Activated CD4-positive, alpha-beta T cell treated with anti-CD3 and anti-CD28 coated beads, Interleukin-2, amount 10 ng/mL, durations not matched to agents 7 days and 5 days (primary cell): ENCODE measurements around the gene HDHD3. TPM values are rescaled to one million over a fixed set of nuclear protein-coding genes. Genes with fewer than 3 reads are reported as not detected.
A peak's percentile ranks its signal among the peaks of the same experiment; 100 is the strongest.

ENCODE experiments used
- CTCF ChIA-PET: fragments of 350-600 bp; sonication (Branson Sonifier 250); formaldehyde crosslinking; loops from one replicate; lab custom pipeline; 2021; ENCODE audit warnings: antibody characterized with exemption; lab: Charles Lee
- POLR2A ChIA-PET: fragments of 350-600 bp; sonication (Branson Sonifier 250); formaldehyde crosslinking; loops from one replicate; lab custom pipeline; 2021; ENCODE audit warnings: antibody characterized with exemption; lab: Charles Lee
- DNase-seq: peaks from one replicate; pipeline ENCODE4 v3.0.0-alpha.2; 2020
- H3K27ac Mint-ChIP-seq: one replicate; pipeline ENCODE4 v1.8.0; 2021; ENCODE audit warnings: mild to moderate bottlenecking, moderate library complexity, mixed read lengths
- H3K27me3 Mint-ChIP-seq: one replicate; pipeline ENCODE4 v1.8.0; 2021; ENCODE audit warnings: mixed read lengths
- H3K36me3 Mint-ChIP-seq: one replicate; pipeline ENCODE4 v1.8.0; 2021; ENCODE audit warnings: low read depth, mixed read lengths
- H3K4me1 Mint-ChIP-seq: one replicate; pipeline ENCODE4 v1.8.0; 2021; ENCODE audit warnings: mixed read lengths
- H3K4me3 Mint-ChIP-seq: one replicate; pipeline ENCODE4 v1.8.0; 2021; ENCODE audit warnings: mild to moderate bottlenecking, moderate library complexity, mixed read lengths
- H3K9me3 Mint-ChIP-seq: one replicate; pipeline ENCODE4 v1.8.0; 2021; ENCODE audit warnings: mixed read lengths
- total RNA-seq, 2 experiments: library from RNA; stranded (reverse); gene quantifications; one replicate each; pipeline ENCODE4 v1.2.3, GENCODE V29; 2021

The HDHD3 gene
- total RNA-seq, 2 experiments from 2014 or later, result 16.2 to 20.2 TPM

GRCh38 chr9:113401027-113401792 lies 24.4 kb upstream of the HDHD3 start, which contains the start of gene ALAD:
Gene ALAD (minus strand): TSS chr9:113401284. CDS start chr9:113393559, 7,725 bp downstream.
- Mint-ChIP-seq H3K9me3 (no peaks in the 10 kb centered on the region), H3K4me1 (peaks cover 26% of the 10 kb centered on the region), H3K4me3 (peak within 1 kb of the TSS; percentile 89), H3K27ac (peak within 1 kb of the TSS; percentile 93), H3K36me3 (no peaks in the 10 kb centered on the region), H3K27me3 (no peaks in the 10 kb centered on the region)
- ChIA-PET POLR2A (interaction anchor here (1.2 kb wide), 1 partner anchor 9 kb away, joined by 3 read pairs; the partner anchor contains the start of genes C9orf43 and POLE3), CTCF (interaction anchor here (0.7 to 2.8 kb wide), 30 partner anchors 9 to 257 kb away, joined by 3 to 25 read pairs (median 4); partner anchors contain the start of genes BSPRY, C9orf43, CDC26 and HDHD3)
- DNase-seq, result peak; percentile 99

- no peak for DNase-seq
- peak overlapping the region; percentile 46 for H3K27ac Mint-ChIP-seq
- peaks cover 28% of the 10 kb centered on the region for H3K4me1 Mint-ChIP-seq
- CTCF ChIA-PET, result interaction anchor here (0.6 to 2.8 kb wide), 6 partner anchors 10 to 238 kb away, joined by 3 to 14 read pairs (median 4); partner anchors contain the start of genes C9orf43 and POLE3
- H3K9me3 Mint-ChIP-seq, result no peaks in the 10 kb centered on the region
- H3K36me3 Mint-ChIP-seq, result no peaks in the 10 kb centered on the region
- H3K4me3 Mint-ChIP-seq, result peak overlapping the region; percentile 89
- POLR2A ChIA-PET, result interaction anchor here (0.6 kb wide), 1 partner anchor 12 kb away, joined by 3 read pairs; no protein-coding TSS in a partner anchor
- no peaks in the 10 kb centered on the region for H3K27me3 Mint-ChIP-seq
Measured at GRCh38 chr9:113399646-113400200, 22.9 kb upstream of the HDHD3 start.

GRCh38 chr9:113398796-113399195 lies 22.0 kb upstream of the HDHD3 start:
- ChIA-PET POLR2A (no interaction called here), CTCF (interaction anchor here (0.9 to 2.1 kb wide), 6 partner anchors 11 to 124 kb away, joined by 3 to 9 read pairs (median 3); partner anchors contain the start of genes C9orf43 and POLE3)
- Mint-ChIP-seq H3K36me3 (no peaks in the 10 kb centered on the region), H3K9me3 (no peaks in the 10 kb centered on the region), H3K27me3 (no peaks in the 10 kb centered on the region), H3K27ac (no peak overlapping the region), H3K4me1 (peaks cover 28% of the 10 kb centered on the region), H3K4me3 (peak overlapping the region; percentile 89)
- DNase-seq, result no peak

- Mint-ChIP-seq H3K4me1 (peaks cover 26% of the 10 kb centered on the region), H3K36me3 (peaks cover 6% of the 10 kb centered on the region), H3K27me3 (no peaks in the 10 kb centered on the region), H3K27ac (peak overlapping the region; percentile 25), H3K9me3 (no peaks in the 10 kb centered on the region), H3K4me3 (no peak overlapping the region)
- CTCF ChIA-PET, result interaction anchor here (0.6 kb wide), 2 partner anchors 8 to 259 kb away, joined by 3 read pairs; no protein-coding TSS in a partner anchor
- DNase-seq, result no peak
- POLR2A ChIA-PET, result no interaction called here
Measured at GRCh38 chr9:113397203-113397631, 20.4 kb upstream of the HDHD3 start.

- CTCF ChIA-PET, result interaction anchor here (1.0 kb wide), 1 partner anchor 15 kb away, joined by 3 read pairs; the partner anchor contains the start of genes C9orf43 and POLE3
- Mint-ChIP-seq H3K36me3 (peaks cover 15% of the 10 kb centered on the region), H3K27ac (no peak overlapping the region), H3K27me3 (no peaks in the 10 kb centered on the region), H3K9me3 (no peaks in the 10 kb centered on the region), H3K4me1 (peaks cover 17% of the 10 kb centered on the region), H3K4me3 (no peak overlapping the region)
- DNase-seq, result no peak
- POLR2A ChIA-PET, result interaction anchor here (0.6 kb wide), 1 partner anchor 18 kb away, joined by 3 read pairs; the partner anchor contains the start of gene HDHD3
Measured at GRCh38 chr9:113395000-113395861, 18.4 kb upstream of the HDHD3 start.

GRCh38 chr9:113393281-113393680 lies 16.5 kb upstream of the HDHD3 start:
- H3K27me3 Mint-ChIP-seq, result no peaks in the 10 kb centered on the region
- peaks cover 24% of the 10 kb centered on the region for H3K36me3 Mint-ChIP-seq
- no peak overlapping the region for H3K4me3 Mint-ChIP-seq
- H3K4me1 Mint-ChIP-seq, result peaks cover 3% of the 10 kb centered on the region
- no peaks in the 10 kb centered on the region for H3K9me3 Mint-ChIP-seq
- POLR2A ChIA-PET, result interaction anchor here (0.7 kb wide), 1 partner anchor 89 kb away, joined by 3 read pairs; no protein-coding TSS in a partner anchor
- no peak for DNase-seq
- H3K27ac Mint-ChIP-seq, result no peak overlapping the region
- CTCF ChIA-PET, result interaction anchor here (0.7 kb wide), 1 partner anchor 54 kb away, joined by 3 read pairs; no protein-coding TSS in a partner anchor

GRCh38 chr9:113391917-113392316 lies 15.1 kb upstream of the HDHD3 start:
- CTCF ChIA-PET, result interaction anchor here (0.6 to 2.0 kb wide), 4 partner anchors 9 to 199 kb away, joined by 3 to 5 read pairs (median 3); partner anchors contain the start of gene ALAD
- DNase-seq, result no peak
- Mint-ChIP-seq H3K27me3 (no peaks in the 10 kb centered on the region), H3K27ac (no peak overlapping the region), H3K4me1 (peaks cover 3% of the 10 kb centered on the region), H3K4me3 (no peak overlapping the region), H3K9me3 (no peaks in the 10 kb centered on the region), H3K36me3 (peaks cover 29% of the 10 kb centered on the region)
- POLR2A ChIA-PET, result no interaction called here

GRCh38 chr9:113390192-113390960 lies 13.6 kb upstream of the HDHD3 start:
- Mint-ChIP-seq H3K27ac (no peak overlapping the region), H3K4me3 (no peak overlapping the region), H3K4me1 (no peaks in the 10 kb centered on the region), H3K36me3 (peaks cover 31% of the 10 kb centered on the region), H3K27me3 (no peaks in the 10 kb centered on the region), H3K9me3 (no peaks in the 10 kb centered on the region)
- no peak for DNase-seq
- CTCF ChIA-PET, result interaction anchor here (1.2 to 2.0 kb wide), 2 partner anchors 11 to 13 kb away, joined by 3 to 5 read pairs; partner anchors contain the start of gene ALAD
- POLR2A ChIA-PET, result no interaction called here

GRCh38 chr9:113389451-113389850 lies 12.7 kb upstream of the HDHD3 start:
- Mint-ChIP-seq H3K4me3 (no peak overlapping the region), H3K27me3 (no peaks in the 10 kb centered on the region), H3K4me1 (no peaks in the 10 kb centered on the region), H3K27ac (no peak overlapping the region), H3K9me3 (no peaks in the 10 kb centered on the region), H3K36me3 (peaks cover 31% of the 10 kb centered on the region)
- ChIA-PET POLR2A (no interaction called here), CTCF (interaction anchor here (0.5 to 1.1 kb wide), 3 partner anchors 8 to 1046 kb away, joined by 3 read pairs; no protein-coding TSS in a partner anchor)
- no peak for DNase-seq

GRCh38 chr9:113388833-113389232 lies 12.0 kb upstream of the HDHD3 start:
- no peak overlapping the region for H3K4me3 Mint-ChIP-seq
- no peak overlapping the region for H3K27ac Mint-ChIP-seq
- ChIA-PET CTCF (interaction anchor here (0.5 to 1.1 kb wide), 3 partner anchors 8 to 13 kb away, joined by 3 read pairs; partner anchors contain the start of gene ALAD), POLR2A (no interaction called here)
- no peaks in the 10 kb centered on the region for H3K4me1 Mint-ChIP-seq
- no peaks in the 10 kb centered on the region for H3K9me3 Mint-ChIP-seq
- no peak for DNase-seq
- peaks cover 31% of the 10 kb centered on the region for H3K36me3 Mint-ChIP-seq
- H3K27me3 Mint-ChIP-seq, result no peaks in the 10 kb centered on the region
